ENCODE results near the gene RFT1.
A peak's percentile ranks its signal among the peaks of the same experiment; 100 is the strongest.

Gene RFT1

GRCh38 chr3:53163444-53164387 lies 33.5 kb upstream of the RFT1 start:
- peak overlapping the region; percentile 32 to 97 for H3K9ac ChIP-seq (ENCODE audit: low read depth in 1 of 2, low read length in 2 of 2)
- H3K4me3 ChIP-seq (ENCODE audit: low read length in 2 of 2) = peak overlapping the region; percentile 65 to 86
- no peaks in the 10 kb centered on the region for H3K27me3 ChIP-seq (ENCODE audit: control insufficient read depth in 2 of 2, insufficient read depth in 2 of 2, low read length in 2 of 2)
- peaks cover 56 to 61% of the 10 kb centered on the region in 2 donors for H3K4me1 ChIP-seq (ENCODE audit: control insufficient read depth in 2 of 2, insufficient read depth in 2 of 2, low read length in 2 of 2)
- H3K27ac ChIP-seq (ENCODE audit: low read depth in 2 of 2, low read length in 2 of 2) = peak overlapping the region; percentile 92 to 94
- H3K36me3 ChIP-seq (ENCODE audit: control insufficient read depth in 2 of 2, insufficient read depth in 2 of 2, low read length in 2 of 2) = peaks cover 9 to 19% of the 10 kb centered on the region in 2 donors
- H3K9me3 ChIP-seq (ENCODE audit: control insufficient read depth in 2 of 2, low read length in 2 of 2) = no peaks in the 10 kb centered on the region

GRCh38 chr3:53162672-53163443 lies 32.6 kb upstream of the RFT1 start:
- Histone ChIP-seq H3K9ac (ENCODE audit: low read depth in 1 of 2, low read length in 2 of 2) (peak overlapping the region; percentile 3 to 97), H3K27ac (ENCODE audit: low read depth in 2 of 2, low read length in 2 of 2) (peak overlapping the region; percentile 92 to 94), H3K9me3 (ENCODE audit: control insufficient read depth in 2 of 2, low read length in 2 of 2) (no peaks in the 10 kb centered on the region), H3K27me3 (ENCODE audit: control insufficient read depth in 2 of 2, insufficient read depth in 2 of 2, low read length in 2 of 2) (no peaks in the 10 kb centered on the region), H3K36me3 (ENCODE audit: control insufficient read depth in 2 of 2, insufficient read depth in 2 of 2, low read length in 2 of 2) (peaks cover 9 to 15% of the 10 kb centered on the region in 2 donors), H3K4me3 (ENCODE audit: low read length in 2 of 2) (peak overlapping the region; percentile 65 to 86), H3K4me1 (ENCODE audit: control insufficient read depth in 2 of 2, insufficient read depth in 2 of 2, low read length in 2 of 2) (peaks cover 59 to 62% of the 10 kb centered on the region in 2 donors)

GRCh38 chr3:53161820-53162671 lies 31.8 kb upstream of the RFT1 start:
- no peaks in the 10 kb centered on the region for H3K27me3 ChIP-seq (ENCODE audit: control insufficient read depth in 2 of 2, insufficient read depth in 2 of 2, low read length in 2 of 2)
- peaks cover 9 to 15% of the 10 kb centered on the region in 2 donors for H3K36me3 ChIP-seq (ENCODE audit: control insufficient read depth in 2 of 2, insufficient read depth in 2 of 2, low read length in 2 of 2)
- peaks cover 59 to 63% of the 10 kb centered on the region in 2 donors for H3K4me1 ChIP-seq (ENCODE audit: control insufficient read depth in 2 of 2, insufficient read depth in 2 of 2, low read length in 2 of 2)
- H3K9ac ChIP-seq (ENCODE audit: low read depth in 1 of 2, low read length in 2 of 2) = peak overlapping the region; percentile 87 to 97
- peak overlapping the region; percentile 92 to 94 for H3K27ac ChIP-seq (ENCODE audit: low read depth in 2 of 2, low read length in 2 of 2)
- peak overlapping the region; percentile 65 to 86 for H3K4me3 ChIP-seq (ENCODE audit: low read length in 2 of 2)
- no peaks in the 10 kb centered on the region for H3K9me3 ChIP-seq (ENCODE audit: control insufficient read depth in 2 of 2, low read length in 2 of 2)

GRCh38 chr3:53161450-53161819 lies 31.2 kb upstream of the RFT1 start:
- Histone ChIP-seq H3K4me1 (ENCODE audit: control insufficient read depth in 2 of 2, insufficient read depth in 2 of 2, low read length in 2 of 2) (peaks cover 58 to 63% of the 10 kb centered on the region in 2 donors), H3K4me3 (ENCODE audit: low read length in 2 of 2) (peak overlapping the region; percentile 65 to 86), H3K9ac (ENCODE audit: low read depth in 1 of 2, low read length in 2 of 2) (peak overlapping the region; percentile 87 to 97), H3K27ac (ENCODE audit: low read depth in 2 of 2, low read length in 2 of 2) (peak overlapping the region; percentile 92 to 94), H3K9me3 (ENCODE audit: control insufficient read depth in 2 of 2, low read length in 2 of 2) (no peaks in the 10 kb centered on the region), H3K36me3 (ENCODE audit: control insufficient read depth in 2 of 2, insufficient read depth in 2 of 2, low read length in 2 of 2) (peaks cover 8 to 14% of the 10 kb centered on the region in 2 donors), H3K27me3 (ENCODE audit: control insufficient read depth in 2 of 2, insufficient read depth in 2 of 2, low read length in 2 of 2) (no peaks in the 10 kb centered on the region)

- Histone ChIP-seq H3K4me1 (ENCODE audit: control insufficient read depth in 2 of 2, insufficient read depth in 2 of 2, low read length in 2 of 2) (peaks cover 58 to 62% of the 10 kb centered on the region in 2 donors), H3K27ac (ENCODE audit: low read depth in 2 of 2, low read length in 2 of 2) (peak within 1 kb of the TSS; percentile 94), H3K36me3 (ENCODE audit: control insufficient read depth in 2 of 2, insufficient read depth in 2 of 2, low read length in 2 of 2) (peaks cover 3 to 8% of the 10 kb centered on the region in 2 donors), H3K4me3 (ENCODE audit: low read length in 2 of 2) (peak within 1 kb of the TSS; percentile 69 to 86), H3K9ac (ENCODE audit: low read depth in 1 of 2, low read length in 2 of 2) (peak within 1 kb of the TSS; percentile 87 to 97), H3K27me3 (ENCODE audit: control insufficient read depth in 2 of 2, insufficient read depth in 2 of 2, low read length in 2 of 2) (no peaks in the 10 kb centered on the region), H3K9me3 (ENCODE audit: control insufficient read depth in 2 of 2, low read length in 2 of 2) (no peaks in the 10 kb centered on the region)
Observed at GRCh38 chr3:53160660-53161449, 30.6 kb upstream of the RFT1 start, which contains the start of gene PRKCD. PRKCD (plus strand) TSS chr3:53161209; CDS start chr3:53178423, 17,214 bp downstream.

- Histone ChIP-seq H3K4me1 (ENCODE audit: control insufficient read depth in 2 of 2, insufficient read depth in 2 of 2, low read length in 2 of 2) (peaks cover 60 to 69% of the 10 kb centered on the region in 2 donors), H3K27me3 (ENCODE audit: control insufficient read depth in 2 of 2, insufficient read depth in 2 of 2, low read length in 2 of 2) (no peaks in the 10 kb centered on the region), H3K36me3 (ENCODE audit: control insufficient read depth in 2 of 2, insufficient read depth in 2 of 2, low read length in 2 of 2) (peaks cover under 1 to 3% of the 10 kb centered on the region in 2 donors), H3K27ac (ENCODE audit: low read depth in 2 of 2, low read length in 2 of 2) (peak overlapping the region; percentile 94), H3K9ac (ENCODE audit: low read depth in 1 of 2, low read length in 2 of 2) (peak overlapping the region; percentile 78 to 83), H3K9me3 (ENCODE audit: control insufficient read depth in 2 of 2, low read length in 2 of 2) (no peaks in the 10 kb centered on the region), H3K4me3 (ENCODE audit: low read length in 2 of 2) (peak overlapping the region; percentile 69 to 71)
Observed at GRCh38 chr3:53160061-53160659, 29.9 kb upstream of the RFT1 start.

- H3K4me1 ChIP-seq (ENCODE audit: control insufficient read depth in 2 of 2, insufficient read depth in 2 of 2, low read length in 2 of 2) = peaks cover 68 to 73% of the 10 kb centered on the region in 2 donors
Observed at GRCh38 chr3:53159156-53160060, 29.2 kb upstream of the RFT1 start.

GRCh38 chr3:53158765-53159155 lies 28.5 kb upstream of the RFT1 start:
- peaks cover 72 to 80% of the 10 kb centered on the region in 2 donors for H3K4me1 ChIP-seq (ENCODE audit: control insufficient read depth in 2 of 2, insufficient read depth in 2 of 2, low read length in 2 of 2)
- H3K27ac ChIP-seq (ENCODE audit: low read depth in 2 of 2, low read length in 2 of 2) = peak overlapping the region; percentile 94
- H3K36me3 ChIP-seq (ENCODE audit: control insufficient read depth in 2 of 2, insufficient read depth in 2 of 2, low read length in 2 of 2) = no peaks in the 10 kb centered on the region
- H3K9me3 ChIP-seq (ENCODE audit: control insufficient read depth in 2 of 2, low read length in 2 of 2) = no peaks in the 10 kb centered on the region
- no peaks in the 10 kb centered on the region for H3K27me3 ChIP-seq (ENCODE audit: control insufficient read depth in 2 of 2, insufficient read depth in 2 of 2, low read length in 2 of 2)
- H3K4me3 ChIP-seq (ENCODE audit: low read length in 2 of 2) = peak overlapping the region; percentile 1 to 33
- peak overlapping the region in 1 of 2 donors; percentile 45 for H3K9ac ChIP-seq (ENCODE audit: low read depth in 1 of 2, low read length in 2 of 2)

More at GRCh38 chr3:53159156-53160060, 29.2 kb upstream of the RFT1 start:
- Histone ChIP-seq H3K36me3 (ENCODE audit: control insufficient read depth in 2 of 2, insufficient read depth in 2 of 2, low read length in 2 of 2) (no peaks in the 10 kb centered on the region), H3K27ac (ENCODE audit: low read depth in 2 of 2, low read length in 2 of 2) (peak overlapping the region; percentile 94), H3K4me3 (ENCODE audit: low read length in 2 of 2) (peak overlapping the region; percentile 51 to 69), H3K9me3 (ENCODE audit: control insufficient read depth in 2 of 2, low read length in 2 of 2) (no peaks in the 10 kb centered on the region), H3K27me3 (ENCODE audit: control insufficient read depth in 2 of 2, insufficient read depth in 2 of 2, low read length in 2 of 2) (no peaks in the 10 kb centered on the region), H3K9ac (ENCODE audit: low read depth in 1 of 2, low read length in 2 of 2) (peak overlapping the region; percentile 78 to 83)
